DND-41 (cell line): ENCODE results near the gene TMEM181.

Source experiments
- ATAC-seq: fragments of 200-7000 bp; cut with Tn5 transposase; 3 replicates; pipeline ENCODE4 v1.9.1; 2021; ENCODE audit warnings: low read depth; ENCODE audit not compliant: insufficient read depth
- DNase-seq: peaks from one replicate; pipeline ENCODE4 v3.0.0-alpha.2; 2020
- H2AFZ ChIP-seq: 2 replicates; pipeline ENCODE4 v1.6.0; 2012; ENCODE audit warnings: low read depth, low read length
- H3K27ac ChIP-seq: 2 replicates; pipeline ENCODE4 v1.5.1; 2012; ENCODE audit warnings: low read length, inconsistent platforms
- H3K27me3 ChIP-seq: fragments of 200-600 bp; sonication (generic); 2 replicates; pipeline ENCODE4 v1.6.0; 2012; ENCODE audit warnings: low read length, mild to moderate bottlenecking, inconsistent platforms; ENCODE audit not compliant: insufficient read depth, poor library complexity
- H3K36me3 ChIP-seq: 2 replicates; pipeline ENCODE4 v1.5.1; 2012; ENCODE audit warnings: low read length, inconsistent platforms; ENCODE audit not compliant: insufficient read depth
- H3K4me1 ChIP-seq: 2 replicates; pipeline ENCODE4 v1.5.1; 2012; ENCODE audit warnings: mild to moderate bottlenecking, low read length; ENCODE audit not compliant: insufficient read depth
- H3K4me2 ChIP-seq: 2 replicates; pipeline ENCODE4 v1.6.0; 2012; ENCODE audit warnings: mild to moderate bottlenecking, moderate library complexity, low read length, inconsistent platforms; ENCODE audit not compliant: insufficient read depth
- H3K4me3 ChIP-seq, 2 experiments: fragments of 200-600 bp in 1 of 2; shearing (Covaris generic) in 1 of 2; 2 replicates each; pipeline ENCODE4 v1.5.1; 2012 to 2016; ENCODE audit warnings: inconsistent platforms in 2 of 2, low read length in 2 of 2, mild to moderate bottlenecking in 2 of 2, low read depth in 1 of 2, moderate library complexity in 1 of 2
- H3K79me2 ChIP-seq: 2 replicates; pipeline ENCODE4 v1.6.0; 2012; ENCODE audit warnings: low read length, inconsistent platforms; ENCODE audit not compliant: insufficient read depth
- H3K9ac ChIP-seq: 2 replicates; pipeline ENCODE4 v1.6.0; 2012; ENCODE audit warnings: low read depth, mild to moderate bottlenecking, inconsistent platforms, low read length, moderate library complexity
- H3K9me3 ChIP-seq: 2 replicates; pipeline ENCODE4 v1.5.1; 2012; ENCODE audit warnings: low read length, moderate library complexity, mild to moderate bottlenecking, inconsistent platforms; ENCODE audit not compliant: insufficient read depth, severe bottlenecking
- H4K20me1 ChIP-seq: 2 replicates; pipeline ENCODE4 v1.6.0; 2012; ENCODE audit warnings: low read length; ENCODE audit not compliant: insufficient read depth
- EZH2 ChIP-seq: IDR thresholded peaks from 3 replicates; pipeline ENCODE4 v1.6.1; 2012; ENCODE audit warnings: borderline replicate concordance, low read depth, mild to moderate bottlenecking, moderate library complexity, low read length, inconsistent platforms; ENCODE audit not compliant: severe bottlenecking
- TF ChIP-seq, protein P1 (sequence below): IDR thresholded peaks from 2 replicates; pipeline ENCODE4 v1.5.1; 2012; ENCODE audit warnings: borderline replicate concordance, low read length, moderate library complexity, mild to moderate bottlenecking; ENCODE audit not compliant: poor library complexity, severe bottlenecking; ENCODE audit errors: extremely low read depth

TMEM181 gene

DNA sequence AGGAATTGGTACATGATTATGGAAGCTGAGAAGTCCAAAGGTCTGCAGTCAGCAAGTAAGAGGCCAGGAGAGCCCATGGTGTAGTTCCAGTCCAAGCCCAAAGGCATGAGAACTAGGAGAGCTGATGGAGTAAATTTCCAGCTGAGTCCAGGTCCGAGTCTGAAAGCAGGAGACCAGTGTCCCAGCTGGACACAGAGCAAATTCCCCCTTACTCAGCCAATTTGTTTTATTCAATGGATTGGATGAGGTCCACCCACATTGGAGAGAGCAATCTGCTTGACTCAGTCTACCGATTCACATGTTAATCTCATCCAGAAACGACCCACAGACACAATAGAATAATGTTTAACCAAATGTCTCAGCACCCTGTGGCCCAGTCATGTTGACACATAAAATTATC is 14.9 kb downstream of the TMEM181 start:
- Histone ChIP-seq H3K4me2 (no peak overlapping the region), H3K27ac (no peak overlapping the region), H2AFZ (no peak overlapping the region), H3K27me3 (no peaks in the 10 kb centered on the region), H3K4me1 (no peaks in the 10 kb centered on the region), H3K9me3 (no peaks in the 10 kb centered on the region), H3K79me2 (peaks cover 51% of the 10 kb centered on the region), H3K4me3 (no peak overlapping the region), H4K20me1 (peaks cover 28% of the 10 kb centered on the region), H3K36me3 (peaks cover 45% of the 10 kb centered on the region), H3K9ac (no peak overlapping the region)
- no peak for DNase-seq
- ATAC-seq: no peak
- TF ChIP-seq EZH2: no peak
- TF ChIP-seq, protein P1, sequence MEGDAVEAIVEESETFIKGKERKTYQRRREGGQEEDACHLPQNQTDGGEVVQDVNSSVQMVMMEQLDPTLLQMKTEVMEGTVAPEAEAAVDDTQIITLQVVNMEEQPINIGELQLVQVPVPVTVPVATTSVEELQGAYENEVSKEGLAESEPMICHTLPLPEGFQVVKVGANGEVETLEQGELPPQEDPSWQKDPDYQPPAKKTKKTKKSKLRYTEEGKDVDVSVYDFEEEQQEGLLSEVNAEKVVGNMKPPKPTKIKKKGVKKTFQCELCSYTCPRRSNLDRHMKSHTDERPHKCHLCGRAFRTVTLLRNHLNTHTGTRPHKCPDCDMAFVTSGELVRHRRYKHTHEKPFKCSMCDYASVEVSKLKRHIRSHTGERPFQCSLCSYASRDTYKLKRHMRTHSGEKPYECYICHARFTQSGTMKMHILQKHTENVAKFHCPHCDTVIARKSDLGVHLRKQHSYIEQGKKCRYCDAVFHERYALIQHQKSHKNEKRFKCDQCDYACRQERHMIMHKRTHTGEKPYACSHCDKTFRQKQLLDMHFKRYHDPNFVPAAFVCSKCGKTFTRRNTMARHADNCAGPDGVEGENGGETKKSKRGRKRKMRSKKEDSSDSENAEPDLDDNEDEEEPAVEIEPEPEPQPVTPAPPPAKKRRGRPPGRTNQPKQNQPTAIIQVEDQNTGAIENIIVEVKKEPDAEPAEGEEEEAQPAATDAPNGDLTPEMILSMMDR: no peak

DNA sequence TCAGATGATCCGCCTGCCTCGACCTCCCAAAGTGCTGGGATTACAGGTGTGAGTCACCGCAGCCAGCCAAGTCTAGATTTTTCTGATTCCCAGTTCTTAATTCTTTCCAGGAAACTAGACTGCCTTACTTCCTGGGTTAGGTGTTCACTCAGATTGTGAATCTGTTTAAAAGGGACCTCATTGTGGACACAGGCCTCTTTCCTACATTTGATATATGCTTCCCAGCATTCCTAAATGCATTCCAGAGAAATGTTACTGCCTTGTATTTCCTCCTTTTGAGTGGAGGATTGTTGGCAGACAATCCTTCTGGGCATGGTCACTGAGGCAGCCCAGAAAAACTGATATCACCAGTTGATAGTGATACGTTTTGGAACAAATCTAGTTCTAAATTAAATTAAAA is 15.7 kb downstream of the TMEM181 start:
- ATAC-seq: no peak
- no peak overlapping the region for H3K4me3 ChIP-seq
- H3K79me2 ChIP-seq: peaks cover 47% of the 10 kb centered on the region
- no peaks in the 10 kb centered on the region for H3K27me3 ChIP-seq
- no peak overlapping the region for H3K9ac ChIP-seq
- no peak overlapping the region for H3K27ac ChIP-seq
- H2AFZ ChIP-seq: no peak overlapping the region
- peaks cover 26% of the 10 kb centered on the region for H4K20me1 ChIP-seq
- H3K4me2 ChIP-seq: no peak overlapping the region
- TF ChIP-seq EZH2: no peak
- TF ChIP-seq, protein P1: no peak
- no peak for DNase-seq
- no peaks in the 10 kb centered on the region for H3K4me1 ChIP-seq
- H3K36me3 ChIP-seq: peaks cover 45% of the 10 kb centered on the region
- no peaks in the 10 kb centered on the region for H3K9me3 ChIP-seq

DNA sequence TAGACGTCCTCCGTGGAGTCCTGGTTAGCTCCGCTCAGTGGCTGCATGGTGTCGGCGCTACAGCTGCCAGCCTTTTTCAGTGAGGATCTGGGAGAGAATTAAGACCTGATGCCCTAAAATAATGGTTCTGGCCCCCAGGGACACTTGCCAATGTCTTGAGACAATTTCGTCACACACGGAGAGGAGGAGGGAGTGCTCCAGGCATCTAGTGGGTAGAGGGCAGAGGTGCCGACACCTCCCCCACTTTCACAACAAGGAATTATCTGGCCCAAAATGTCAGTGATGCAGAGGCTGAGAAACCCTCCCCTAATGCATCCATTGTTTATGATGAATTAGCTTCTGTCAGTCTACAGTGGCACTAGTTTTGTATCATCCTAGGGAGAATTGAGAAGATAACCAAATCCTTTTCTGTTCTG is 24.4 kb downstream of the TMEM181 start:
- Histone ChIP-seq H3K36me3 (peaks cover 71% of the 10 kb centered on the region), H3K9ac (no peak overlapping the region)
- no peak for DNase-seq

More for the DNA sequence above, 24.4 kb downstream of the TMEM181 start:
- Histone ChIP-seq H3K27ac (no peak overlapping the region), H3K4me2 (no peak overlapping the region), H3K4me1 (no peaks in the 10 kb centered on the region), H2AFZ (no peak overlapping the region), H3K27me3 (no peaks in the 10 kb centered on the region), H3K4me3 (no peak overlapping the region), H3K79me2 (peaks cover 8% of the 10 kb centered on the region; the same call in 1 of the 2 replicates), H3K9me3 (no peaks in the 10 kb centered on the region), H4K20me1 (peaks cover 4% of the 10 kb centered on the region; the same call in 1 of the 2 replicates)
- no peak for TF ChIP-seq EZH2
- TF ChIP-seq, protein P1: no peak
- no peak for ATAC-seq
